ENCODE results near the gene C2CD5.

The C2CD5 gene

DNA sequence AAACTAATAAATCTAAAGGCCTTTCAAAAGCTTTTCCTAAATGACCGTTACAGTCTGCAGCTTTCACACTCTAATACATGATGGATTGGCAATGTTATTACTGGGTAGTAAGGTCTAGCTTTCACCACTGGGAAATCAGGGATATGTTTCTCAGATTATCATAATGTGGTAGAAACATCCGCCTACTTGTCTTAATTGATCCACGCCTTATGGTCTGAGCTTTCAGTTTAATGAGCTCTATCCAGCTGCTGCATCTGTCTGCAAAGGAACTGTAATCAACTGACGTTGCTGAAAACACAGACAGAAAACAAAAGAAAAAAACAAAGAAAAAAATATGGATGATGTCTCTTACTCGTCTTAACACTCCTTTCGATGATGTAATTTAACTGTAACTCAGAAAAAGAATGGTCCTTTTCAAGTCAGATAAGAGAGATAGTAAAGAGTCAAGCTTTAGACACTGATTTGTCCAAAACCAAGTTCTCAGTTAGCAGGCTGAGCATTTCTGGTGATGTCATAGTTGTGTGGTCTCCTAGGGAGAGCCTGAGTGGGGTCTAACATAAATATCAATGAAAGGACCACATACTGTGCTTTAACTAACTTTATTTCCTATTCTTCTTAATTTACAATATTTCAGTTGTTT is 85.9 kb downstream of the C2CD5 start:
- H3K9ac ChIP-seq (ENCODE audit: low read length) = no peak overlapping the region
- H3K27ac ChIP-seq (ENCODE audit: low read length) = no peak overlapping the region
- no peaks in the 10 kb centered on the region for H3K4me1 ChIP-seq (ENCODE audit: low read length)
- DNase-seq = no peak
- H3K27me3 ChIP-seq (replicated peaks; ENCODE audit: insufficient read depth, low read length) = no peaks in the 10 kb centered on the region
- TF ChIP-seq EZH2 (optimal IDR thresholded peaks at IDR 0.05; ENCODE audit: low read depth, low read length) = no peak
- TF ChIP-seq CTCF (IDR thresholded peaks at IDR 0.05; ENCODE audit: low read length) = no peak
- no peak for TF ChIP-seq EZH2phosphoT487 (IDR thresholded peaks at IDR 0.05; ENCODE audit: low read length)
- no peaks in the 10 kb centered on the region for H3K9me3 ChIP-seq (replicated peaks; ENCODE audit: insufficient read depth, low read length)
- no peaks in the 10 kb centered on the region for H3K9me2 ChIP-seq (replicated peaks; ENCODE audit: insufficient read depth, low read length)
- no peaks in the 10 kb centered on the region for H3F3A ChIP-seq (ENCODE audit: insufficient read depth, low read length)
- H3K4me3 ChIP-seq (ENCODE audit: low read length) = no peak overlapping the region
- H3K4me2 ChIP-seq (ENCODE audit: low read depth, low read length) = no peak overlapping the region
- H3K36me3 ChIP-seq (replicated peaks; ENCODE audit: insufficient read depth, low read length) = no peaks in the 10 kb centered on the region
- no peaks in the 10 kb centered on the region for H4K20me1 ChIP-seq (ENCODE audit: insufficient read depth, low read length)
- H3K79me2 ChIP-seq (ENCODE audit: low read length) = no peaks in the 10 kb centered on the region
- no peak overlapping the region for H2AFZ ChIP-seq (ENCODE audit: low read length)

- H3K9me2 ChIP-seq (replicated peaks; ENCODE audit: insufficient read depth, low read length) = no peaks in the 10 kb centered on the region
- H3K4me3 ChIP-seq (ENCODE audit: low read length) = no peak overlapping the region
- H2AFZ ChIP-seq (ENCODE audit: low read length) = no peak overlapping the region
- no peaks in the 10 kb centered on the region for H3K27me3 ChIP-seq (replicated peaks; ENCODE audit: insufficient read depth, low read length)
- H3K9me3 ChIP-seq (replicated peaks; ENCODE audit: insufficient read depth, low read length) = no peaks in the 10 kb centered on the region
- no peaks in the 10 kb centered on the region for H3K4me1 ChIP-seq (ENCODE audit: low read length)
- H3K36me3 ChIP-seq (replicated peaks; ENCODE audit: insufficient read depth, low read length) = no peaks in the 10 kb centered on the region
- H3K27ac ChIP-seq (ENCODE audit: low read length) = no peak overlapping the region
- H4K20me1 ChIP-seq (ENCODE audit: insufficient read depth, low read length) = no peaks in the 10 kb centered on the region
- no peak for TF ChIP-seq EZH2phosphoT487 (IDR thresholded peaks at IDR 0.05; ENCODE audit: low read length)
- TF ChIP-seq CTCF (IDR thresholded peaks at IDR 0.05; ENCODE audit: low read length) = no peak
- TF ChIP-seq EZH2 (optimal IDR thresholded peaks at IDR 0.05; ENCODE audit: low read depth, low read length) = no peak
- H3F3A ChIP-seq (ENCODE audit: insufficient read depth, low read length) = no peaks in the 10 kb centered on the region
- H3K79me2 ChIP-seq (ENCODE audit: low read length) = no peaks in the 10 kb centered on the region
- no peak overlapping the region for H3K4me2 ChIP-seq (ENCODE audit: low read depth, low read length)
- H3K9ac ChIP-seq (ENCODE audit: low read length) = no peak overlapping the region
- no peak for DNase-seq
Observed at GRCh38 chr12:22457085-22457484, 87.3 kb downstream of the C2CD5 start.

- Histone ChIP-seq H3K9me2 (replicated peaks; ENCODE audit: insufficient read depth, low read length) (no peaks in the 10 kb centered on the region), H3K27ac (ENCODE audit: low read length) (no peak overlapping the region), H3K9me3 (replicated peaks; ENCODE audit: insufficient read depth, low read length) (no peaks in the 10 kb centered on the region), H3K79me2 (ENCODE audit: low read length) (no peaks in the 10 kb centered on the region), H3F3A (ENCODE audit: insufficient read depth, low read length) (no peaks in the 10 kb centered on the region), H3K27me3 (replicated peaks; ENCODE audit: insufficient read depth, low read length) (no peaks in the 10 kb centered on the region), H3K4me3 (ENCODE audit: low read length) (no peak overlapping the region), H4K20me1 (ENCODE audit: insufficient read depth, low read length) (no peaks in the 10 kb centered on the region), H3K9ac (ENCODE audit: low read length) (no peak overlapping the region), H3K4me2 (ENCODE audit: low read depth, low read length) (no peak overlapping the region), H2AFZ (ENCODE audit: low read length) (no peak overlapping the region), H3K36me3 (replicated peaks; ENCODE audit: insufficient read depth, low read length) (no peaks in the 10 kb centered on the region), H3K4me1 (ENCODE audit: low read length) (no peaks in the 10 kb centered on the region)
- TF ChIP-seq EZH2 (optimal IDR thresholded peaks at IDR 0.05; ENCODE audit: low read depth, low read length) (no peak), EZH2phosphoT487 (IDR thresholded peaks at IDR 0.05; ENCODE audit: low read length) (no peak), CTCF (IDR thresholded peaks at IDR 0.05; ENCODE audit: low read length) (no peak)
- no peak for DNase-seq
Observed at GRCh38 chr12:22453511-22453910, 90.8 kb downstream of the C2CD5 start.
